Measurements from ENCODE around the gene HDGFL1. TPM values are rescaled to one million over a fixed set of nuclear protein-coding genes. Genes with fewer than 3 reads are reported as not detected.

The HDGFL1 gene
- total and polyA plus RNA-seq, 2 experiments from 2014 or later = not detected

- TF ChIP-seq REST (IDR thresholded peaks at IDR 0.05; ENCODE audit: unreplicated experiment) (no peak), NANOG (IDR thresholded peaks at IDR 0.05; ENCODE audit: borderline replicate concordance) (no peak), CTCF (conservative IDR thresholded peaks at IDR 0.05; ENCODE audit: low read depth in 2 of 2) (no peak)
Measured at GRCh38 chr6:22521035-22521434, 48.3 kb upstream of the HDGFL1 start (continued).

- peaks cover 8% of the 10 kb centered on the region; the same call in 2 of the 3 replicates for H3K4me1 Mint-ChIP-seq
- DNase-seq (ENCODE audit: low spot score) (no peak), ATAC-seq (no peak)
- H3K27ac Mint-ChIP-seq = no peak overlapping the region
- no peaks in the 10 kb centered on the region for H3K36me3 ChIP-seq (ENCODE audit: insufficient read depth)
- H3K36me3 Mint-ChIP-seq (ENCODE audit: low read depth) = no peaks in the 10 kb centered on the region
- H3F3A ChIP-seq (replicated peaks; ENCODE audit: low read depth) = no peaks in the 10 kb centered on the region
- H3K4me3 Mint-ChIP-seq = no peak overlapping the region
- H3K4me2 ChIP-seq = no peak overlapping the region
- no peaks in the 10 kb centered on the region for H3K9me2 ChIP-seq (ENCODE audit: insufficient read depth)
- no peaks in the 10 kb centered on the region for H3K9me3 Mint-ChIP-seq
- no peak overlapping the region for H2AFZ ChIP-seq
- no peaks in the 10 kb centered on the region for H3K4me1 ChIP-seq (ENCODE audit: insufficient read depth)
- no peak overlapping the region for H3K4me3 ChIP-seq
- TF ChIP-seq CREB1 (CRISPR knock-in tag; IDR thresholded peaks at IDR 0.05; ENCODE audit: low read depth) (no peak), CTCF (conservative IDR thresholded peaks at IDR 0.05; ENCODE audit: low read depth in 2 of 2) (no peak), STAT1 (IDR thresholded peaks at IDR 0.05; ENCODE audit: unreplicated experiment) (no peak), ZNF331 (CRISPR knock-in tag; IDR thresholded peaks at IDR 0.05; ENCODE audit: low read depth) (no peak)
- TF ChIP-seq, protein P1, sequence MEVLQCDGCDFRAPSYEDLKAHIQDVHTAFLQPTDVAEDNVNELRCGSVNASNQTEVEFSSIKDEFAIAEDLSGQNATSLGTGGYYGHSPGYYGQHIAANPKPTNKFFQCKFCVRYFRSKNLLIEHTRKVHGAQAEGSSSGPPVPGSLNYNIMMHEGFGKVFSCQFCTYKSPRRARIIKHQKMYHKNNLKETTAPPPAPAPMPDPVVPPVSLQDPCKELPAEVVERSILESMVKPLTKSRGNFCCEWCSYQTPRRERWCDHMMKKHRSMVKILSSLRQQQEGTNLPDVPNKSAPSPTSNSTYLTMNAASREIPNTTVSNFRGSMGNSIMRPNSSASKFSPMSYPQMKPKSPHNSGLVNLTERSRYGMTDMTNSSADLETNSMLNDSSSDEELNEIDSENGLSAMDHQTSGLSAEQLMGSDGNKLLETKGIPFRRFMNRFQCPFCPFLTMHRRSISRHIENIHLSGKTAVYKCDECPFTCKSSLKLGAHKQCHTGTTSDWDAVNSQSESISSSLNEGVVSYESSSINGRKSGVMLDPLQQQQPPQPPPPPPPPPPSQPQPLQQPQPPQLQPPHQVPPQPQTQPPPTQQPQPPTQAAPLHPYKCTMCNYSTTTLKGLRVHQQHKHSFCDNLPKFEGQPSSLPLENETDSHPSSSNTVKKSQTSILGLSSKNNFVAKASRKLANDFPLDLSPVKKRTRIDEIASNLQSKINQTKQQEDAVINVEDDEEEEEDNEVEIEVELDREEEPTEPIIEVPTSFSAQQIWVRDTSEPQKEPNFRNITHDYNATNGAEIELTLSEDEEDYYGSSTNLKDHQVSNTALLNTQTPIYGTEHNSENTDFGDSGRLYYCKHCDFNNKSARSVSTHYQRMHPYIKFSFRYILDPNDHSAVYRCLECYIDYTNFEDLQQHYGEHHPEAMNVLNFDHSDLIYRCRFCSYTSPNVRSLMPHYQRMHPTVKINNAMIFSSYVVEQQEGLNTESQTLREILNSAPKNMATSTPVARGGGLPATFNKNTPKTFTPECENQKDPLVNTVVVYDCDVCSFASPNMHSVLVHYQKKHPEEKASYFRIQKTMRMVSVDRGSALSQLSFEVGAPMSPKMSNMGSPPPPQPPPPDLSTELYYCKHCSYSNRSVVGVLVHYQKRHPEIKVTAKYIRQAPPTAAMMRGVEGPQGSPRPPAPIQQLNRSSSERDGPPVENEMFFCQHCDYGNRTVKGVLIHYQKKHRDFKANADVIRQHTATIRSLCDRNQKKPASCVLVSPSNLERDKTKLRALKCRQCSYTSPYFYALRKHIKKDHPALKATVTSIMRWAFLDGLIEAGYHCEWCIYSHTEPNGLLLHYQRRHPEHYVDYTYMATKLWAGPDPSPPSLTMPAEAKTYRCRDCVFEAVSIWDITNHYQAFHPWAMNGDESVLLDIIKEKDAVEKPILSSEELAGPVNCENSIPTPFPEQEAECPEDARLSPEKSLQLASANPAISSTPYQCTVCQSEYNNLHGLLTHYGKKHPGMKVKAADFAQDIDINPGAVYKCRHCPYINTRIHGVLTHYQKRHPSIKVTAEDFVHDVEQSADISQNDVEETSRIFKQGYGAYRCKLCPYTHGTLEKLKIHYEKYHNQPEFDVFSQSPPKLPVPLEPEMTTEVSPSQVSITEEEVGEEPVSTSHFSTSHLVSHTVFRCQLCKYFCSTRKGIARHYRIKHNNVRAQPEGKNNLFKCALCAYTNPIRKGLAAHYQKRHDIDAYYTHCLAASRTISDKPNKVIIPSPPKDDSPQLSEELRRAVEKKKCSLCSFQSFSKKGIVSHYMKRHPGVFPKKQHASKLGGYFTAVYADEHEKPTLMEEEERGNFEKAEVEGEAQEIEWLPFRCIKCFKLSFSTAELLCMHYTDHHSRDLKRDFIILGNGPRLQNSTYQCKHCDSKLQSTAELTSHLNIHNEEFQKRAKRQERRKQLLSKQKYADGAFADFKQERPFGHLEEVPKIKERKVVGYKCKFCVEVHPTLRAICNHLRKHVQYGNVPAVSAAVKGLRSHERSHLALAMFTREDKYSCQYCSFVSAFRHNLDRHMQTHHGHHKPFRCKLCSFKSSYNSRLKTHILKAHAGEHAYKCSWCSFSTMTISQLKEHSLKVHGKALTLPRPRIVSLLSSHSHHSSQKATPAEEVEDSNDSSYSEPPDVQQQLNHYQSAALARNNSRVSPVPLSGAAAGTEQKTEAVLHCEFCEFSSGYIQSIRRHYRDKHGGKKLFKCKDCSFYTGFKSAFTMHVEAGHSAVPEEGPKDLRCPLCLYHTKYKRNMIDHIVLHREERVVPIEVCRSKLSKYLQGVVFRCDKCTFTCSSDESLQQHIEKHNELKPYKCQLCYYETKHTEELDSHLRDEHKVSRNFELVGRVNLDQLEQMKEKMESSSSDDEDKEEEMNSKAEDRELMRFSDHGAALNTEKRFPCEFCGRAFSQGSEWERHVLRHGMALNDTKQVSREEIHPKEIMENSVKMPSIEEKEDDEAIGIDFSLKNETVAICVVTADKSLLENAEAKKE (CRISPR knock-in tag; IDR thresholded peaks at IDR 0.05) = no peak
- H3K27me3 ChIP-seq (ENCODE audit: insufficient read depth) = no peaks in the 10 kb centered on the region
- no peaks in the 10 kb centered on the region for H3K27me3 Mint-ChIP-seq (ENCODE audit: insufficient read depth, low read depth, poor library complexity)
- no peak overlapping the region for H3K27ac ChIP-seq (ENCODE audit: low read depth)
- no peaks in the 10 kb centered on the region for H4K20me1 ChIP-seq (replicated peaks; ENCODE audit: insufficient read depth)
- no peaks in the 10 kb centered on the region for H3K79me2 ChIP-seq (replicated peaks; ENCODE audit: insufficient read depth)
Measured at GRCh38 chr6:22526736-22527135, 42.6 kb upstream of the HDGFL1 start.
